ENCODE results near the gene RXRB. TPM values are rescaled to one million over a fixed set of nuclear protein-coding genes. Genes with fewer than 3 reads are reported as not detected.

Gene RXRB
- total and polyA plus RNA-seq, 2 of the 13 experiments (the other 11 are each of a cell fraction or from before 2014, with no cell fraction given): 26.7 to 55.7 TPM

- TF ChIP-seq THAP8 (CRISPR knock-in tag; IDR thresholded peaks at IDR 0.05; ENCODE audit: borderline replicate concordance) (peak; percentile 33; the same call in 1 of the 2 replicates), KDM5B (CRISPR knock-in tag; IDR thresholded peaks at IDR 0.05; ENCODE audit: borderline replicate concordance) (peak; percentile 98), REPIN1 (CRISPR knock-in tag; IDR thresholded peaks at IDR 0.05; ENCODE audit: borderline replicate concordance, low read depth) (no peak)
These were observed 7.9 kb upstream of the RXRB start, which contains the start of gene RING1 (continued) for GRCh38 chr6:33208091-33208967.

- peak; percentile 8 for ATAC-seq
- peak overlapping the region; percentile 6 for H2AFZ ChIP-seq (ENCODE audit: low read length)
- CTCF ChIA-PET (ENCODE audit: low intra/inter-chr PET ratio, low total read pairs): no interaction called here
- DNase-seq (ENCODE audit: low spot score): no peak
- POLR2A ChIA-PET: interaction anchor here (1.0 to 3.2 kb wide), 11 partner anchors 8 to 236 kb away, joined by 3 to 33 read pairs (median 8); partner anchors contain the start of genes PFDN6, RPS18, VPS52 and ZBTB22
- BruUV-seq (replicated peaks): TSS peak; percentile 99
- intact Hi-C loops (cut with micrococcal nuclease; ENCODE audit: unreplicated experiment) (no loop called here), in situ Hi-C loops (cut with HindIII; ENCODE audit: extremely low pct_ligation_motif_present, low pct_unique_long_range_greater_than_20kb) (loop anchor here (10.0 kb wide), 1 partner anchor 207 kb away; the partner anchor contains the start of genes CUTA and PHF1)
- H3K4me2 ChIP-seq (ENCODE audit: low read depth, low read length): peak overlapping the region; percentile 87
- peaks cover 21% of the 10 kb centered on the region for H3K79me2 ChIP-seq (ENCODE audit: insufficient read depth, low read length)
- peaks cover 6 to 24% of the 10 kb centered on the region in 2 experiments for H3K36me3 ChIP-seq (replicated peaks in 1 of 2; ENCODE audit: control insufficient read depth in 1 of 2, insufficient read depth in 2 of 2, low read length in 2 of 2)
- H3K27me3 ChIP-seq (ENCODE audit: control insufficient read depth in 1 of 2, insufficient read depth in 2 of 2, low read length in 2 of 2): no peaks in the 10 kb centered on the region; a peak in 1 of 5 replicates
- H3K9me3 ChIP-seq (ENCODE audit: low read length): no peaks in the 10 kb centered on the region
- no peak for FAIRE-seq
- 9% methylated on average over 28 of the region's 29 CpGs for WGBS (ENCODE audit: low lambda C conversion rate)
- H4K20me1 ChIP-seq (ENCODE audit: insufficient read depth, low read length): peaks cover 10% of the 10 kb centered on the region; the same call in 1 of the 2 replicates
- peak overlapping the region; percentile 76 for H3K27ac ChIP-seq (ENCODE audit: extremely low read length, insufficient read depth, low read length)
- H3K4me1 ChIP-seq (ENCODE audit: insufficient read depth, low read length): peaks cover 58% of the 10 kb centered on the region
- peak overlapping the region; percentile 94 for H3K9ac ChIP-seq (ENCODE audit: insufficient read depth, low read depth, low read length)
- H3K4me3 ChIP-seq (replicated peaks in 1 of 3; ENCODE audit: insufficient read depth in 1 of 3, low read depth in 2 of 3, low read length in 3 of 3): peak overlapping the region; percentile 90 to 93 (median 91)
- TF ChIP-seq ZNF790 (CRISPR knock-in tag; IDR thresholded peaks at IDR 0.05; ENCODE audit: borderline replicate concordance): no peak
- 0 out of 2 replicates have a peak, but pooled peaks have one; percentile 24 for TF ChIP-seq ZNF296 (CRISPR knock-in tag; conservative IDR thresholded peaks at IDR 0.05)
- TF ChIP-seq HIVEP1 (CRISPR knock-in tag; IDR thresholded peaks at IDR 0.05): 0 out of 2 replicates have a peak, but pooled peaks have one; percentile 14
- TF ChIP-seq MAF1 (CRISPR knock-in tag; IDR thresholded peaks at IDR 0.05; ENCODE audit: borderline replicate concordance): no peak
- peak; percentile 82 for TF ChIP-seq AGO2 (optimal IDR thresholded peaks at IDR 0.05; ENCODE audit: low read depth, low read length)
- peak; percentile 14 for TF ChIP-seq RBM22 (optimal IDR thresholded peaks at IDR 0.05; ENCODE audit: low read length)
- TF ChIP-seq ZNF33A (CRISPR knock-in tag; IDR thresholded peaks at IDR 0.05; ENCODE audit: borderline replicate concordance): 0 out of 2 replicates have a peak, but pooled peaks have one; percentile 49
- TF ChIP-seq ZNF253 (CRISPR knock-in tag; IDR thresholded peaks at IDR 0.05; ENCODE audit: borderline replicate concordance): 0 out of 2 replicates have a peak, but pooled peaks have one; percentile 10
- TF ChIP-seq HNF1A (IDR thresholded peaks at IDR 0.05; ENCODE audit: low read depth): no peak
- TF ChIP-seq HNF1A (CRISPR knock-in tag; IDR thresholded peaks at IDR 0.05; ENCODE audit: borderline replicate concordance): no peak
- peak; percentile 6; the same call in 1 of the 2 replicates for TF ChIP-seq ZNF451 (CRISPR knock-in tag; IDR thresholded peaks at IDR 0.05)
- peak; percentile 37 for TF ChIP-seq TBX2 (CRISPR knock-in tag; IDR thresholded peaks at IDR 0.05; ENCODE audit: borderline replicate concordance)
- no peak for TF ChIP-seq ZNF747 (CRISPR knock-in tag; IDR thresholded peaks at IDR 0.05; ENCODE audit: borderline replicate concordance)
These were observed 7.2 kb upstream of the RXRB start for GRCh38 chr6:33207552-33208090.
